ENCODE data around the gene DHX30. TPM values are rescaled to one million over a fixed set of nuclear protein-coding genes. Genes with fewer than 3 reads are reported as not detected.

Gene DHX30
- total and polyA plus RNA-seq, 2 of the 8 experiments (the other 6 are each of a cell fraction or from before 2014, with no cell fraction given), result 82.4 to 97.9 TPM

DNA sequence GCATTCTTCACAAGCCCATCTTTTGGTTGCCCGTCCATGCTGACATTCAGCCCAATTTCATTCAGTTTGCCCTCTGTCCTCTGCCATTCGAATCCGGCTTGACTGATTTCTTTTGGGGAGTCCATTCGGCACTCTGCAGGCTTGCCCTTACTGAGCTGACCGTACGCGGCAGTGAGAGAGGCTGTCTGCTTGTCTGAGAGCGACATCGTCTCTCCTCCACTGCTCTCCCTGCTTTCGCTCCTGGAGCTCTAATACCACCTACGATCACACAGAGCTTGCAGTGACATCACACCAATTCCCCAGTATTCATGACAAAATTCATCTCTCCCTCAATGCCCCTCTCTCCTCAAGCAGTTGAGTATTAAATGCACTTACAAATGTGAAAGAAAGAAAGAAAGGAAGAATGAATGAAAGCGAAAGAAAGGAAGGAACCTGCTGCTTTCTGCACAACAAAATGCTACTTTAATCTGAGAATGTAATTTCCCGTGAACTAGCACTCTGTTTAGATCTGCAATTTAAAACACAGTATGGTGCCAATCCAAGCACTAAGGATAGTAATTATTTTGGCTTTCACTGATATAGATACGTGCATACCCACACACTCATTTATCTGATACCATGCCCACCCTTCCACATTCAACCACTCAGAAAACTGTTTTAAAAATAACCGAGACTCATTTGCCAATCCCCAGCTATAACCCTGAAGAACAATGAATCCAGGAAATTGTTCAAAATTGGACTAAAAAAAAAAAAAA, 89.5 kb downstream of the DHX30 start:
- no peak for FAIRE-seq
- DNase-seq (ENCODE audit: low read depth in 1 of 2, low spot score in 2 of 2), result no peak
- H2BK20ac ChIP-seq (ENCODE audit: low read length), result no peak overlapping the region
- no peak overlapping the region for H3K18ac ChIP-seq (ENCODE audit: extremely low read depth, low read length)
- peaks cover 0 to 23% (median 17%) of the 10 kb centered on the region in 4 experiments; a peak in 6 of 7 replicates for H3K4me1 ChIP-seq (replicated peaks in 1 of 4; ENCODE audit: control insufficient read depth in 3 of 4, insufficient read depth in 4 of 4, low read length in 3 of 4)
- H3K4me2 ChIP-seq (ENCODE audit: insufficient read depth in 1 of 2, low read depth in 2 of 2, low read length in 2 of 2), result peak overlapping the region in 1 of 2 experiments; percentile 16; a peak in 2 of 4 replicates
- peaks cover 0 to 3% (median 1%) of the 10 kb centered on the region in 4 experiments; a peak in 3 of 8 replicates for H3K36me3 ChIP-seq (ENCODE audit: control insufficient read depth in 2 of 4, insufficient read depth in 4 of 4, low read length in 3 of 4)
- H2AK5ac ChIP-seq (ENCODE audit: low read depth, low read length), result no peak overlapping the region
- H3K14ac ChIP-seq (ENCODE audit: insufficient read length), result no peak overlapping the region
- 0 out of 2 replicates have a peak overlapping the region, but pooled peaks have one; percentile 3 for H2BK5ac ChIP-seq (ENCODE audit: low read depth, low read length)
- H3K27ac ChIP-seq (ENCODE audit: low read depth, low read length), result no peak overlapping the region
- no peak overlapping the region for H3K9ac ChIP-seq (replicated peaks in 1 of 4; ENCODE audit: extremely low read depth in 1 of 4, low read depth in 3 of 4, low read length in 3 of 4)
- TF ChIP-seq NRF1 (IDR thresholded peaks at IDR 0.05; ENCODE audit: low read depth, low read length) (no peak), ZNF274 (IDR thresholded peaks at IDR 0.05; ENCODE audit: borderline replicate concordance, extremely low read depth, low read length) (no peak), TAF7 (optimal IDR thresholded peaks at IDR 0.05; ENCODE audit: borderline replicate concordance, low read depth, low read length) (no peak), KDM1A (IDR thresholded peaks at IDR 0.05; ENCODE audit: borderline replicate concordance, low read length) (no peak), KDM5A (IDR thresholded peaks at IDR 0.05; ENCODE audit: low read length) (no peak), CBX8 (IDR thresholded peaks at IDR 0.05; ENCODE audit: borderline replicate concordance, low read depth, low read length) (no peak)
- TF ChIP-seq, protein P1, sequence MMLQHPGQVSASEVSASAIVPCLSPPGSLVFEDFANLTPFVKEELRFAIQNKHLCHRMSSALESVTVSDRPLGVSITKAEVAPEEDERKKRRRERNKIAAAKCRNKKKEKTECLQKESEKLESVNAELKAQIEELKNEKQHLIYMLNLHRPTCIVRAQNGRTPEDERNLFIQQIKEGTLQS (IDR thresholded peaks at IDR 0.05; ENCODE audit: insufficient read depth, low read depth, low read length), result no peak
- H2BK12ac ChIP-seq (ENCODE audit: low read depth, low read length), result no peak overlapping the region
- no peak overlapping the region for H4K8ac ChIP-seq (ENCODE audit: extremely low read depth, insufficient read depth, low read length)
- H3K79me2 ChIP-seq (ENCODE audit: control insufficient read depth in 1 of 2, insufficient read depth in 2 of 2, low read length in 2 of 2), result no peaks in the 10 kb centered on the region
- ChIA-PET POLR2A (ENCODE audit: partially characterized antibody) (interaction anchor here (0.8 kb wide), 2 partner anchors 15 to 67 kb away, joined by 3 read pairs; no protein-coding TSS in a partner anchor), CTCF (ENCODE audit: partially characterized antibody) (interaction anchor here (0.6 to 4.8 kb wide), 12 partner anchors 11 to 259 kb away, joined by 3 to 21 read pairs (median 3); no protein-coding TSS in a partner anchor)
- H4K91ac ChIP-seq (replicated peaks; ENCODE audit: insufficient read length, low read length), result no peak overlapping the region
- no peaks in the 10 kb centered on the region for H3K79me1 ChIP-seq (ENCODE audit: low read depth, low read length)
- no peak overlapping the region for H3K56ac ChIP-seq (replicated peaks; ENCODE audit: insufficient read length, low read depth, low read length)
- no peak overlapping the region for H3K4ac ChIP-seq (replicated peaks; ENCODE audit: insufficient read length, low read depth, low read length)
- H3K23ac ChIP-seq (ENCODE audit: insufficient read length), result no peak overlapping the region
- no peak overlapping the region for H2BK15ac ChIP-seq (ENCODE audit: low read length)
- no peaks in the 10 kb centered on the region for H4K20me1 ChIP-seq (replicated peaks in 1 of 2; ENCODE audit: control insufficient read depth in 1 of 2, insufficient read depth in 2 of 2, low read length in 2 of 2)
- no peaks in the 10 kb centered on the region for H3K9me3 ChIP-seq (ENCODE audit: insufficient read depth in 2 of 2, low read depth in 1 of 2, low read length in 1 of 2)
- H3K27me3 ChIP-seq (replicated peaks in 1 of 4; ENCODE audit: control insufficient read depth in 3 of 4, extremely low read depth in 1 of 4, insufficient read depth in 3 of 4, low read length in 3 of 4), result no peaks in the 10 kb centered on the region
- no peak overlapping the region for H4K5ac ChIP-seq (ENCODE audit: insufficient read length, low read depth, low read length)
- no peak overlapping the region for H2BK120ac ChIP-seq (replicated peaks; ENCODE audit: low read depth, low read length)
- H3K4me3 ChIP-seq (ENCODE audit: extremely low read depth in 1 of 4, insufficient read depth in 2 of 4, low read depth in 3 of 4, low read length in 4 of 4), result no peak overlapping the region
- 81% methylated on average over 15 of the region's 15 CpGs; no CpG with 5 or more reads in 1 of the 2 experiments for WGBS, 2 experiments (ENCODE audit: extremely low coverage in 1 of 2, insufficient coverage in 1 of 2, insufficient read length in 1 of 2, insufficient replicate concordance in 2 of 2, low coverage in 1 of 2, low lambda C conversion rate in 2 of 2, missing lambda C conversion rate in 1 of 2)
- H3K23me2 ChIP-seq (ENCODE audit: low read depth, low read length), result no peaks in the 10 kb centered on the region
- H2AFZ ChIP-seq (ENCODE audit: low read length), result no peak overlapping the region
